OCI-LY1 (cell line): ENCODE data around the gene E2F3.

Experiments
- H2AFZ ChIP-seq: fragments of 200-600 bp; sonication (generic), shearing (Covaris generic); 2 replicates; pipeline ENCODE4 v1.6.0; 2014; ENCODE audit warnings: antibody characterized with exemption, mild to moderate bottlenecking, low read length
- H3F3A ChIP-seq: fragments of 200-600 bp; sonication (generic), shearing (Covaris generic); 2 replicates; pipeline ENCODE4 v1.6.0; 2014; ENCODE audit warnings: mild to moderate bottlenecking, antibody characterized with exemption, low read length, moderate library complexity; ENCODE audit not compliant: insufficient read depth
- H3K27ac ChIP-seq: fragments of 200-600 bp; sonication (generic); 2 replicates; pipeline ENCODE4 v1.5.1; 2014; ENCODE audit warnings: low read length, mixed run types, mild to moderate bottlenecking, low read depth; ENCODE audit not compliant: poor library complexity, severe bottlenecking
- H3K27me3 ChIP-seq: fragments of 200-600 bp; sonication (generic); 2 replicates; pipeline ENCODE4 v1.6.0; 2014; ENCODE audit warnings: antibody characterized with exemption, mild to moderate bottlenecking, low read length, moderate library complexity; ENCODE audit not compliant: insufficient read depth
- H3K36me3 ChIP-seq: fragments of 200-600 bp; sonication (generic); 2 replicates; pipeline ENCODE4 v1.6.1; 2014; ENCODE audit warnings: mild to moderate bottlenecking, antibody characterized with exemption, low read length, moderate library complexity, mixed read lengths; ENCODE audit not compliant: insufficient read depth
- H3K4me1 ChIP-seq: fragments of 200-600 bp; sonication (generic); 2 replicates; pipeline ENCODE4 v1.5.1; 2014; ENCODE audit warnings: mild to moderate bottlenecking, low read length, moderate library complexity; ENCODE audit not compliant: insufficient read depth, severe bottlenecking
- H3K4me2 ChIP-seq: fragments of 200-600 bp; sonication (generic), shearing (Covaris generic); 2 replicates; pipeline ENCODE4 v1.6.1; 2014; ENCODE audit warnings: low read length
- H3K4me3 ChIP-seq: fragments of 200-600 bp; sonication (generic); 2 replicates; pipeline ENCODE4 v1.5.1; 2014; ENCODE audit warnings: low read length, low read depth, mild to moderate bottlenecking, mixed read lengths; ENCODE audit not compliant: poor library complexity, severe bottlenecking
- H3K79me2 ChIP-seq: fragments of 200-600 bp; shearing (Covaris generic); 2 replicates; pipeline ENCODE4 v1.6.1; 2016; ENCODE audit warnings: mixed run types, low read length, mixed read lengths; ENCODE audit not compliant: insufficient read depth
- H3K9ac ChIP-seq: fragments of 200-600 bp; sonication (generic), shearing (Covaris generic); 2 replicates; pipeline ENCODE4 v1.6.1; 2014; ENCODE audit warnings: mild to moderate bottlenecking, low read length, mixed read lengths
- H3K9me2 ChIP-seq: fragments of 200-600 bp; sonication (generic), shearing (Covaris generic); 2 replicates; pipeline ENCODE4 v1.6.1; 2014; ENCODE audit warnings: low read depth, mild to moderate bottlenecking, low read length, mixed read lengths
- H3K9me3 ChIP-seq: fragments of 200-600 bp; shearing (Covaris generic); 2 replicates; pipeline ENCODE4 v1.6.1; 2014; ENCODE audit warnings: low read length, mixed read lengths
- H4K20me1 ChIP-seq: fragments of 200-600 bp; sonication (generic), shearing (Covaris generic); 2 replicates; pipeline ENCODE4 v1.6.0; 2016; ENCODE audit warnings: mild to moderate bottlenecking, low read length; ENCODE audit not compliant: insufficient read depth
- EZH2 ChIP-seq: fragments of 200-600 bp; sonication (generic), shearing (Covaris generic); IDR thresholded peaks from 2 replicates; pipeline ENCODE4 v1.8.0; 2017; ENCODE audit warnings: borderline replicate concordance, mixed run types, mild to moderate bottlenecking, antibody characterized with exemption, low read length, moderate library complexity, mixed read lengths
- TF ChIP-seq, protein P1 (sequence below): fragments of 200-600 bp; sonication (generic), shearing (Covaris generic); IDR thresholded peaks from 2 replicates; pipeline ENCODE4 v1.5.1; 2017; ENCODE audit warnings: mild to moderate bottlenecking, antibody characterized with exemption, low read length, moderate library complexity, mixed read lengths

E2F3 gene

DNA sequence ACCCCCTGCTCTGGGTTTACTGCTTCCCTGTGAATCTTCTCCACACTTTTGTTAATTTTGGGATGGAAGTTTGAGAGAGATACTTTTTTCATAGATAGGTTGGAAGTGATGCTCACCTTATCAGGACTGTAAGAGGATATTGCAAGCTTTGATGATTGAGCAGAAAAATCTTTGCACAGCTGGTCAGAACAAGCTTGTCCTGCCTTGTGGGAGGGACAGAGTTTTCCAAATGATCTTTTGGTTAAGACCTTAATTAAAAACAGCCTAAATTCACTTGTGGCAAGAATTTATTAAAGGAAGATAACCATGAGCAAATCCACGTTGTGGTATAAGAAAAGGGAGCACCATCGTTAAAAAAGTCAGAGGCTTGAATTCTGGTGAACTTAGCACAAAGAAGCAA, 32.2 kb downstream of the E2F3 start:
- peaks cover 4% of the 10 kb centered on the region; the same call in 1 of the 2 replicates for H3K9me3 ChIP-seq
- no peak overlapping the region for H3K4me2 ChIP-seq
- no peak overlapping the region for H2AFZ ChIP-seq
- H3K4me3 ChIP-seq, result no peak overlapping the region
- TF ChIP-seq, protein P1, sequence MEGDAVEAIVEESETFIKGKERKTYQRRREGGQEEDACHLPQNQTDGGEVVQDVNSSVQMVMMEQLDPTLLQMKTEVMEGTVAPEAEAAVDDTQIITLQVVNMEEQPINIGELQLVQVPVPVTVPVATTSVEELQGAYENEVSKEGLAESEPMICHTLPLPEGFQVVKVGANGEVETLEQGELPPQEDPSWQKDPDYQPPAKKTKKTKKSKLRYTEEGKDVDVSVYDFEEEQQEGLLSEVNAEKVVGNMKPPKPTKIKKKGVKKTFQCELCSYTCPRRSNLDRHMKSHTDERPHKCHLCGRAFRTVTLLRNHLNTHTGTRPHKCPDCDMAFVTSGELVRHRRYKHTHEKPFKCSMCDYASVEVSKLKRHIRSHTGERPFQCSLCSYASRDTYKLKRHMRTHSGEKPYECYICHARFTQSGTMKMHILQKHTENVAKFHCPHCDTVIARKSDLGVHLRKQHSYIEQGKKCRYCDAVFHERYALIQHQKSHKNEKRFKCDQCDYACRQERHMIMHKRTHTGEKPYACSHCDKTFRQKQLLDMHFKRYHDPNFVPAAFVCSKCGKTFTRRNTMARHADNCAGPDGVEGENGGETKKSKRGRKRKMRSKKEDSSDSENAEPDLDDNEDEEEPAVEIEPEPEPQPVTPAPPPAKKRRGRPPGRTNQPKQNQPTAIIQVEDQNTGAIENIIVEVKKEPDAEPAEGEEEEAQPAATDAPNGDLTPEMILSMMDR, result no peak
- no peak for TF ChIP-seq EZH2
- peaks cover 73% of the 10 kb centered on the region for H3K36me3 ChIP-seq
- no peaks in the 10 kb centered on the region for H3K4me1 ChIP-seq
- H3K9ac ChIP-seq, result no peak overlapping the region
- no peaks in the 10 kb centered on the region for H3K27me3 ChIP-seq
- H3K79me2 ChIP-seq, result peaks cover 39% of the 10 kb centered on the region
- no peaks in the 10 kb centered on the region for H4K20me1 ChIP-seq
- no peaks in the 10 kb centered on the region for H3K9me2 ChIP-seq
- H3F3A ChIP-seq, result no peaks in the 10 kb centered on the region
- no peak overlapping the region for H3K27ac ChIP-seq

DNA sequence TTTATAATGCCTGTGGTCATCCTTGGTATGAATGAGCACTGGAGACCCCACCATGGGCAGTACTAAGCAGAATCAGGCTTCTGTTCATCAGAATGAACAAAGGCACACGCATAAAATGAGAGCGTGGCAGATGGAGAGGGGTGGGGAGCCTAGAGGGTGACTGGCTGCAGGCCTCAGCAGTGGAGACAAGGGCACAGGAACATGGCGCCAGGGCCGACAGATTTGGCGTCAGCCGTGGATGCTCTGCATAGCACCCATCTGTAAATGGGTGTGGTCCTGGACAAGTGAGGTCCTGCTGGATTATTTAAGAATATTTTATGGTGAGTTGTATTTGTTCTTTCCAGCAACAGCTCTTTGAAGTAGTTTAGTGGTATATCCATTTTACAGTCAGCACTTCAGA, 33.1 kb downstream of the E2F3 start:
- no peak overlapping the region for H3K4me3 ChIP-seq
- no peak overlapping the region for H3K9ac ChIP-seq
- TF ChIP-seq, protein P1, result no peak
- TF ChIP-seq EZH2, result no peak
- H3K79me2 ChIP-seq, result peaks cover 35% of the 10 kb centered on the region
- H2AFZ ChIP-seq, result no peak overlapping the region
- H4K20me1 ChIP-seq, result no peaks in the 10 kb centered on the region
- no peaks in the 10 kb centered on the region for H3F3A ChIP-seq
- no peak overlapping the region for H3K27ac ChIP-seq
- H3K4me2 ChIP-seq, result no peak overlapping the region
- no peaks in the 10 kb centered on the region for H3K27me3 ChIP-seq
- H3K9me2 ChIP-seq, result no peaks in the 10 kb centered on the region
- H3K36me3 ChIP-seq, result peaks cover 75% of the 10 kb centered on the region
- H3K9me3 ChIP-seq, result 0 out of 2 replicates have a peak, but pooled peaks cover 1% of the 10 kb centered on the region
- no peaks in the 10 kb centered on the region for H3K4me1 ChIP-seq

DNA sequence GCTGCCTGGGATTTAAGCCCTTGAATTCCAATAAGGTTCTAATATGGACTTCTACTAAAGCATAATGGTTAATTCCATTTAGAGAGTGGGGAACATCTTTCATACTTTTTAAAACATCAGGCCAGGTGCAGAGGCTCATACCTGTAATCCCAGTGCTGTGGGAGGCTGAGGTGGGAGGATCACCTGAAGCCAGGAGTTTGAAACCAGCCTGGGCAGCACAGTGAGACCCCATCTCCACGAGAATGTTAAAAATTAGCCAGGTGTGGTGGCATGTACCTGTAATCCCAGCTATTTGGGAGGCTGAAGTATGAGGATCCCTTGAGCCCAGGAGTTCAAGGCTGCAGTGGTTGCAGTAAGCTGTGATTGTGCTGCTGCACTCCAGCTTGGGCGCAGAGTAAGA, 35.0 kb downstream of the E2F3 start:
- Histone ChIP-seq H3K4me3 (no peak overlapping the region), H3K9me3 (0 out of 2 replicates have a peak, but pooled peaks cover 3% of the 10 kb centered on the region), H3K4me2 (no peak overlapping the region), H3K27ac (no peak overlapping the region), H3K27me3 (no peaks in the 10 kb centered on the region), H3K9me2 (no peaks in the 10 kb centered on the region), H3K36me3 (peaks cover 73% of the 10 kb centered on the region), H3F3A (no peaks in the 10 kb centered on the region), H3K79me2 (peaks cover 34% of the 10 kb centered on the region), H3K4me1 (no peaks in the 10 kb centered on the region), H3K9ac (no peak overlapping the region), H4K20me1 (no peaks in the 10 kb centered on the region), H2AFZ (no peak overlapping the region)
- TF ChIP-seq, protein P1, result no peak
- no peak for TF ChIP-seq EZH2
